H1 (cell line): ENCODE measurements around the gene GRM5. TPM values are rescaled to one million over a fixed set of nuclear protein-coding genes. Genes with fewer than 3 reads are reported as not detected.

ENCODE experiments used
- CTCF ChIA-PET: fragments of 300-600 bp; sonication (Branson Sonifier 250); formaldehyde crosslinking; loops from one replicate; lab custom pipeline; 2021; ENCODE audit not compliant: partially characterized antibody; lab: Charles Lee
- POLR2A ChIA-PET: fragments of 300-600 bp; sonication (Branson Sonifier 250); formaldehyde crosslinking; loops from one replicate; lab custom pipeline; 2021; ENCODE audit warnings: inconsistent platforms; ENCODE audit not compliant: partially characterized antibody; lab: Charles Lee
- DNase-seq, 2 experiments: peaks; one replicate each; pipeline versions ENCODE4 v3.0.0 to v3.0.0-alpha.2; 2010 to 2022; ENCODE audit warnings: low spot score in 2 of 2, low read depth in 1 of 2, mixed read lengths in 1 of 2
- FAIRE-seq: peaks from 2 replicates; lab custom pipeline; 2011; peaks lifted over from hg19 to GRCh38; lab: Jason Lieb, UNC
- H2AFZ ChIP-seq: 2 replicates; pipeline ENCODE4 v1.8.1; 2012; ENCODE audit warnings: low read length, inconsistent platforms
- H2AK5ac ChIP-seq: 2 replicates; pipeline ENCODE4 v1.6.1; 2013; ENCODE audit warnings: low read depth, low read length
- H2BK120ac ChIP-seq: replicated peaks from 2 replicates; pipeline ENCODE3; 2013; ENCODE audit warnings: low read depth, low read length, inconsistent platforms
- H2BK12ac ChIP-seq: 2 replicates; pipeline ENCODE4 v1.6.1; 2013; ENCODE audit warnings: low read depth, low read length
- H2BK15ac ChIP-seq: 2 replicates; pipeline ENCODE4 v1.6.1; 2013; ENCODE audit warnings: low read length
- H2BK20ac ChIP-seq: 2 replicates; pipeline ENCODE4 v1.6.1; 2013; ENCODE audit warnings: low read length
- H2BK5ac ChIP-seq: 2 replicates; pipeline ENCODE4 v1.6.1; 2013; ENCODE audit warnings: low read depth, low read length
- H3K14ac ChIP-seq: 2 replicates; pipeline ENCODE4 v1.6.1; 2013; ENCODE audit warnings: inconsistent platforms; ENCODE audit not compliant: insufficient read length
- H3K18ac ChIP-seq: 2 replicates; pipeline ENCODE4 v1.6.1; 2013; ENCODE audit warnings: low read length; ENCODE audit errors: extremely low read depth
- H3K23ac ChIP-seq: 2 replicates; pipeline ENCODE4 v1.6.1; 2013; ENCODE audit warnings: inconsistent platforms; ENCODE audit not compliant: insufficient read length
- H3K23me2 ChIP-seq: 2 replicates; pipeline ENCODE4 v1.6.1; 2013; ENCODE audit warnings: low read depth, low read length
- H3K27ac ChIP-seq: 2 replicates; pipeline ENCODE4 v1.6.1; 2011; ENCODE audit warnings: low read depth, low read length, inconsistent platforms
- H3K27me3 ChIP-seq, 4 experiments: replicated peaks in 1 of 4; 1 replicate in 1 of 4; 2 replicates in 3 of 4; pipeline versions ENCODE4 v1.6.1 to v1.8.1; 2011 to 2013; ENCODE audit warnings: low read length in 3 of 4, mild to moderate bottlenecking in 3 of 4, inconsistent platforms in 2 of 4, mixed read lengths in 2 of 4, moderate library complexity in 1 of 4; ENCODE audit not compliant: control insufficient read depth in 3 of 4, insufficient read depth in 3 of 4; ENCODE audit errors: extremely low read depth in 1 of 4
- H3K36me3 ChIP-seq, 4 experiments: 2 replicates each; pipeline versions ENCODE4 v1.6.1 to v1.8.1; 2011 to 2013; ENCODE audit warnings: mild to moderate bottlenecking in 4 of 4, low read length in 3 of 4, moderate library complexity in 2 of 4, control low read depth in 1 of 4, inconsistent platforms in 1 of 4; ENCODE audit not compliant: insufficient read depth in 4 of 4, control insufficient read depth in 2 of 4
- H3K4ac ChIP-seq: replicated peaks from 2 replicates; pipeline ENCODE3; 2013; ENCODE audit warnings: low read length, low read depth, mixed read lengths, inconsistent platforms; ENCODE audit not compliant: insufficient read length
- H3K4me1 ChIP-seq, 4 experiments: replicated peaks in 1 of 4; 1 replicate in 1 of 4; 2 replicates in 3 of 4; pipeline versions ENCODE4 v1.6.1 to v1.8.1; 2011 to 2013; ENCODE audit warnings: low read length in 3 of 4, inconsistent platforms in 2 of 4, mixed read lengths in 1 of 4; ENCODE audit not compliant: insufficient read depth in 4 of 4, control insufficient read depth in 3 of 4
- H3K4me2 ChIP-seq, 2 experiments: 2 replicates each; pipeline versions ENCODE4 v1.6.1 to v1.8.1; 2011 to 2013; ENCODE audit warnings: low read depth in 2 of 2, low read length in 2 of 2, control low read depth in 1 of 2, inconsistent platforms in 1 of 2, mild to moderate bottlenecking in 1 of 2; ENCODE audit not compliant: insufficient read depth in 1 of 2
- H3K4me3 ChIP-seq, 4 experiments: fragments of 200-600, 300-600 bp in 1 of 4; sonication (generic), shearing (Covaris generic), sonication (Bioruptor Twin) in 1 of 4; 2 replicates each; pipeline versions ENCODE4 v1.5.1 to v1.8.1; 2011 to 2016; ENCODE audit warnings: low read length in 4 of 4, low read depth in 3 of 4, control low read depth in 2 of 4, inconsistent platforms in 2 of 4, mild to moderate bottlenecking in 2 of 4, mixed read lengths in 1 of 4, moderate library complexity in 1 of 4; ENCODE audit not compliant: insufficient read depth in 2 of 4; ENCODE audit errors: extremely low read depth in 1 of 4
- H3K56ac ChIP-seq: replicated peaks from 2 replicates; pipeline ENCODE3; 2013; ENCODE audit warnings: low read depth, mild to moderate bottlenecking, mixed read lengths, low read length, inconsistent platforms; ENCODE audit not compliant: insufficient read length
- H3K79me1 ChIP-seq: 2 replicates; pipeline ENCODE4 v1.6.1; 2013; ENCODE audit warnings: low read depth, low read length, control low read depth
- H3K79me2 ChIP-seq, 2 experiments: 2 replicates each; pipeline versions ENCODE4 v1.6.1 to v1.8.1; 2012 to 2013; ENCODE audit warnings: low read length in 2 of 2, mild to moderate bottlenecking in 2 of 2, inconsistent platforms in 1 of 2; ENCODE audit not compliant: insufficient read depth in 2 of 2, control insufficient read depth in 1 of 2
- H3K9ac ChIP-seq, 4 experiments: replicated peaks in 1 of 4; 1 replicate in 1 of 4; 2 replicates in 3 of 4; pipeline versions ENCODE4 v1.6.1 to v1.8.1; 2011 to 2013; ENCODE audit warnings: low read depth in 3 of 4, low read length in 3 of 4, control low read depth in 2 of 4, mild to moderate bottlenecking in 2 of 4, moderate library complexity in 2 of 4, inconsistent platforms in 1 of 4; ENCODE audit errors: extremely low read depth in 1 of 4
- H3K9me3 ChIP-seq, 2 experiments: 2 replicates each; pipeline versions ENCODE4 v1.6.1 to v1.8.1; 2012 to 2013; ENCODE audit warnings: mild to moderate bottlenecking in 2 of 2, moderate library complexity in 2 of 2, control low read depth in 1 of 2, inconsistent platforms in 1 of 2, low read depth in 1 of 2, low read length in 1 of 2, mixed read lengths in 1 of 2; ENCODE audit not compliant: insufficient read depth in 2 of 2
- H4K20me1 ChIP-seq, 2 experiments: replicated peaks in 1 of 2; 2 replicates each; pipeline versions ENCODE3 to v1.8.1; 2011 to 2013; ENCODE audit warnings: inconsistent platforms in 2 of 2, low read length in 2 of 2, mild to moderate bottlenecking in 1 of 2; ENCODE audit not compliant: insufficient read depth in 2 of 2, control insufficient read depth in 1 of 2
- H4K5ac ChIP-seq: 2 replicates; pipeline ENCODE4 v1.6.1; 2013; ENCODE audit warnings: low read length, low read depth, mixed read lengths, inconsistent platforms; ENCODE audit not compliant: insufficient read length
- H4K8ac ChIP-seq: 2 replicates; pipeline ENCODE4 v1.8.0; 2013; ENCODE audit warnings: mild to moderate bottlenecking, moderate library complexity, low read length, inconsistent platforms; ENCODE audit not compliant: insufficient read depth; ENCODE audit errors: extremely low read depth
- H4K91ac ChIP-seq: replicated peaks from 2 replicates; pipeline ENCODE3; 2013; ENCODE audit warnings: low read length, mixed read lengths, inconsistent platforms; ENCODE audit not compliant: insufficient read length
- HDAC6 ChIP-seq: IDR thresholded peaks from one replicate; pipeline ENCODE4 v1.7.1; 2012; ENCODE audit warnings: low read depth, mild to moderate bottlenecking, inconsistent platforms, low read length, moderate library complexity
- SP2 ChIP-seq: IDR thresholded peaks from 2 replicates; pipeline ENCODE4 v1.6.1; 2012; ENCODE audit warnings: mild to moderate bottlenecking, low read length, inconsistent platforms
- SRF ChIP-seq: IDR thresholded peaks from 2 replicates; pipeline ENCODE4 v1.6.1; 2011; ENCODE audit warnings: mild to moderate bottlenecking, low read depth, low read length, moderate library complexity
- polyA plus RNA-seq, 7 experiments: library from polyadenylated mRNA; depleted of rRNA in 3 of 7; stranded (reverse) in 5 of 7; unstranded in 2 of 7; fragments of >200 nt in 5 of 7; fragments of 200-250 nt in 2 of 7; gene quantifications; 1 replicate in 5 of 7; 2 replicates in 1 of 7; 4 replicates in 1 of 7; pipeline versions ENCODE4 v1.2.1 to v1.2.3, GENCODE V29; 2011 to 2013; ENCODE audit warnings: missing spikeins in 2 of 7, mixed read lengths in 2 of 7
- total RNA-seq: library from RNA; stranded (reverse); fragmentation: NEBNext Ultra II Directional; extraction: Animal tissue kit (Norgen Biotek cat#: 25700); gene quantifications from 2 replicates; pipeline ENCODE4 v1.2.1, GENCODE V29; 2021

GRM5 gene
- total and polyA plus RNA-seq, 2 of the 8 experiments (the other 6 are each of a cell fraction or from before 2014, with no cell fraction given) = 0.15 to 0.43 TPM

DNA sequence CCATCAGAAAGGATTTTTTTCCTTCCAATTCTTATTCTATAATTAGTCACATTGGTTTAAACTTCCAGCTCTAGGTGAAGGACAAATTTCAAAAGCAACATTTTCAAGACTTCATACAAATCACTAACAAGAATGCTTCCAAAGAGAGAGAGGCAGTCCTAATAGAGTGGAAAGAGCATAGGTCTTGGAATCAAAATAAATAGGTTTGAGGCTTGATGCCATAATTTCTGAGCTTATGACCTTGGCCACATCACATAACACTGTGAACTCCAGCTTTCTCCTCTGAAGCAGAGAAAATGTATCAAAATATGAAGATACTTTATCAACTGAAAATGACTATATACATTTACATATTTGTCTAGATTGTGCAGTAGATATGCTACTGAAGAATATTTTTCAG is 246.8 kb downstream of the GRM5 start:
- Histone ChIP-seq H2BK15ac (no peak overlapping the region), H4K91ac (no peak overlapping the region), H4K5ac (no peak overlapping the region), H2BK5ac (no peak overlapping the region), H2AK5ac (no peak overlapping the region), H3K36me3 (no peaks in the 10 kb centered on the region), H3K79me2 (no peaks in the 10 kb centered on the region), H4K20me1 (no peaks in the 10 kb centered on the region), H3K9me3 (no peaks in the 10 kb centered on the region), H3K79me1 (no peaks in the 10 kb centered on the region), H3K4ac (no peak overlapping the region), H3K56ac (no peak overlapping the region), H3K14ac (no peak overlapping the region), H4K8ac (no peak overlapping the region), H3K23me2 (no peaks in the 10 kb centered on the region), H3K4me3 (no peak overlapping the region), H3K27me3 (no peaks in the 10 kb centered on the region), H2AFZ (no peak overlapping the region), H2BK20ac (no peak overlapping the region), H2BK12ac (no peak overlapping the region), H3K9ac (no peak overlapping the region), H3K23ac (no peak overlapping the region), H3K4me2 (no peak overlapping the region), H3K18ac (no peak overlapping the region), H3K27ac (no peak overlapping the region), H3K4me1 (0 out of 7 replicates have a peak, but pooled peaks cover 0 to 3% (median 0%) of the 10 kb centered on the region in 4 experiments), H2BK120ac (no peak overlapping the region)
- DNase-seq = no peak
- ChIA-PET CTCF (interaction anchor here (1.2 kb wide), 1 partner anchor 1363 kb away, joined by 3 read pairs; no protein-coding TSS in a partner anchor), POLR2A (no interaction called here)
- TF ChIP-seq SRF = no peak
- TF ChIP-seq HDAC6 = no peak
- TF ChIP-seq SP2 = no peak
- FAIRE-seq = no peak
